HG03442 (cell line): ENCODE data around the gene GPR137B.

Experiments used
- ATAC-seq: cut with Tn5 transposase; IDR thresholded peaks from one replicate; pipeline ENCODE4 v1.9.1; 2021; ENCODE audit warnings: mild to moderate bottlenecking, moderate library complexity; ENCODE audit not compliant: unreplicated experiment

GPR137B gene

GRCh38 chr1:236114076-236114747 lies 28.1 kb upstream of the GPR137B start:
- ATAC-seq, result no peak

DNA sequence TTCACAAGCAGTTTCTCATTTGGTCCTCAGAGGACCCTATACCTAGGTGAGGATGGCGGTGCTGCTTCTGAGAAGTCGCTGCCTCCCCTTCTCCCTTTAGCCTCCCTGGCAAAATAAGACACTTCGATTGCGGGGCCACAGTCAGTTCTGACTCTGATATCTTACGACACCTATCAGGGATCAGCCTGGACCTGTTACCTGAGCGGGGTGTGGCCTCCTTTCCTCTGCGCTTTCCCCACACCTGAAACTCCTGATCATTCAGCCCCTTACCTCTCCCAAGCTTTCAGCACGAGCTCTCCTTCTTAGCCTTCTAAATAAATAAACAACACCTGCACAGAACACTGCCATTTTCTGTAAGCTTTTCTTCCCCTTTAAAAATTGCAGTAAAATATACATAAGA lies 24.6 kb upstream of the GPR137B start:
- ATAC-seq, result no peak

- ATAC-seq, result no peak
Observed at GRCh38 chr1:236119943-236120484, 22.3 kb upstream of the GPR137B start.

GRCh38 chr1:236120721-236121153 lies 21.6 kb upstream of the GPR137B start:
- no peak for ATAC-seq

DNA sequence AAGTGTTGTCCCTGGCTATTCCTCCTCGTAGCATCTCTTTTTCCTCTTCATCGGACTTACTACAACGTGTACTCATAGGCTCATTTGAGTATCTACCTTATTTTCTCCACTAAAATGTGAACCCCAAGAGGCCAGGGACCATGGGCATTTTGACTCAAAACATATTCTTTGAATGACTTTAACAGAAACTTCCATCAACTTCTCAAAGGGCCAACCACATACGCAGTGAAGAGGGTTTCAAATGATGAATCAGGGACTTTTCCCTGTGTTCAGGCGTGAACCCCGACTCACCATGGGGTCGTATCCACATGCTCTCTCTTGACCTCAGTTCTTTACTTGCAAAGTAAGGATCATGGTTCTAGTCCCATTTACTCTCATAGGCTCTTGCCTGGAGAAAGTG lies 20.2 kb upstream of the GPR137B start:
- peak; percentile 58 for ATAC-seq

- ATAC-seq, result peak; percentile 47
Observed at GRCh38 chr1:236123563-236123962, 18.8 kb upstream of the GPR137B start.

DNA sequence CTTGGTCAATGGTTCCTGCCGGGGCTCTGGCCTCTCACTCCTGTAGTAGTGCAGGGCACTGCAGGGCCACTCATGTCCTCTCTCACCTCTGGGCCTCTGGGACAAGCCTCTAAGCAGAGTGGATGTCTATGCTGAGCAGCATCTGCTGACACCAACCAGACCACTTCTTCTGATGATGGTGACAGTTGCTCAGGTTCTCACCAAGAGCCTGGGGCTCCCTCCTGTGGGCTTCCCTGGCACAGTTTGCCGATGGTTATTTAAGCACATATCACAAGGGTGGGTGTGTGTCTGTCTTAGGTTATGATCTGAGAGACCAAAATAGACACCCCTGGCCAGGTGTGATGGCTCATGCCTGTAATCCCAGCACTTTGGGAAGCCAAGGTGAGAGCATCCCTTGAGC lies 17.4 kb upstream of the GPR137B start:
- no peak for ATAC-seq

DNA sequence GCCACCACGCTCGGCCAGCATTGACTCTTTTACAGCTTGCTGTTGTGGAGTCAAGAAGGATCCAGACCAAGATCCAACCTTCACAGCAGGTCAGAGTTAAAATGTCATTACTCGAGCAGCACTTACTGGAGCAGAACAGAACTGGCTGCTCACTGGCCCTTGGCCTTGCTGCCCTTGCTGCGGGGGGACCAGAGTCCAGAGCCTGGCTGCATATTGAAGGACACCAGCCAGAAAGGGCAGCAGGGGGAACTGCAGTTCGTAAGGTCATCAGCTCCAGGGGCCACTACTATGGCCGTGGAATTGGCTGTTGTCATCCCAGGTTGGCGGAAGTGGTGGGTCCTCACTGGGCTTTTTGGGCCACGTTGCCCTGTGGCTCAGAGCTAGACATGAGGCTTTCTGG lies 15.3 kb upstream of the GPR137B start:
- ATAC-seq, result no peak

GRCh38 chr1:236128646-236129178 lies 13.6 kb upstream of the GPR137B start:
- ATAC-seq, result no peak

DNA sequence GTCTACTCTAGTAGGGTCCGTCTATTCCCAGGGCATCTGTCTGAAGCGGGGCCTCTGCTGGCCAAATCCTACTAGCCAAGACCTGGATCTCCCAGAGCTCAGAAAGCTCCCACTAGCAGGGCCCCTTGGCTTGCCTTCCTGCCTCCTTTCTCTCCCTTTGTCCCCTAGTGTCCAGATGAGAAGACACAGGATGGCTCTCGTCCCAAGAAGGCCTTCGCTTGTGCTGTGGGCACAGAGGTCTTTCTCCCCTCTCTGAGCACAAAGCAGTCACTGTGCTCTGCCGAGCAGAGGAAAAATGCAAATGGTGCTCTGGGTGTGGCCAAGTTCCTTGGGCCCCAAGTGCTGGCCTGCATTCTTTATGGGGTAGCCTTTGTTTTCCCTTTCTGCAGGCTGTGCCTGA lies 13.0 kb upstream of the GPR137B start:
- ATAC-seq, result no peak

DNA sequence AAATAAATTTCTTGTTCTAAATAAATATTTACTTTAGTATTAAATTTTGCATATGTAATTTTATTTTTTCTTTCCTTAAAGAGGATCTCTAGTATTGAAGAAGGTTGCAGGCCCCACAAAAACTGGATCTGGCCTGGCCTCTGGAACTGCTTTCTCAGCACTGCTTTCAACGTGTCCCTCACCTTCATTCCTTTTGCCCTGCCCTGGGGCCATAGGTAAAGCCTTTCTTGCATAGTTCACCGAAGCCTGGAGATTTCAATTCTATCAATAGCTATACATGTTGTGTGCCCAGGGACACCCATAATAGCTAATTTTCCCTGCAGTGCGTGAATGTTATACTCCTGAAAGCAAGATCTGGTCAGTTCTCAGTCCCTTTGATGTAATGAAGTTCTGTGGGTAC lies 12.0 kb upstream of the GPR137B start:
- ATAC-seq, result no peak

DNA sequence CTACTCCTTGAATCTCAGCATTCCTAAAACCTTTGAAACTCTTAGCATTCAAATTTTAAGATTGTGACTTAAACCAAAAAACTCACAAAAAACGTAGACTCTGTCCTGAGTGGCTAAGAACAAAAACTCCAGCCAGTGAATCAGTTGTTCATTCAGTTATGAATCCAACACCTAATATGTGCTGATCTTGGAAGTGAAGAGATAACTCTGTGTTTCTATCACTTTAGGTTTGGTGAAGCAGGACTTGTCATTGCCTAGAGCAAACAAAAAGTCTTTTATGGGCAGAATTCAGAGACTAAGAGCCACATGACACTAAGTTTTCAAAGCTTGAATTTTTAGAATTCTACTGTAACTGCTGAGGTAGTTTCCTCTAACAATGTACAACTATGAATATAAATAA lies 10.4 kb upstream of the GPR137B start:
- ATAC-seq, result no peak

- ATAC-seq, result no peak
Observed at GRCh38 chr1:236132420-236133046, 9.8 kb upstream of the GPR137B start.

DNA sequence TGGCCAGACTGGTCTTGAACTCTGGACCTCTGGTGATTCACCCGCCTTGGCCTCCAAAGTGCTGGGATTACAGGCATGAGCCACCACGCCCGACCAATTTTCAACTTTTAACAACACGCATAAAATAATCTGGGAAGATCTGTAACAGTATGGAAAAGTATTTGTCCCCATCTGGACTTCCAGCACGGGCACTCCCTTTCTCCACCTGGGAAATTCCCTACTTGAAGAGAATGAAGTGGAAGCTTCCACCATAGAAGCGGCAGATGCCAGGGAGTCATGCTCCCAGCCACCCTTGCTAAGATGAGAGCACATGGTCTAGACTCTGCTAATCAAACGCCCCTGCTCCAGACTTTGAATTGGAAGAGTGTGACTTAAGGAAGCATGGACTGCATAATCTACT lies 9.0 kb upstream of the GPR137B start:
- ATAC-seq, result no peak

DNA sequence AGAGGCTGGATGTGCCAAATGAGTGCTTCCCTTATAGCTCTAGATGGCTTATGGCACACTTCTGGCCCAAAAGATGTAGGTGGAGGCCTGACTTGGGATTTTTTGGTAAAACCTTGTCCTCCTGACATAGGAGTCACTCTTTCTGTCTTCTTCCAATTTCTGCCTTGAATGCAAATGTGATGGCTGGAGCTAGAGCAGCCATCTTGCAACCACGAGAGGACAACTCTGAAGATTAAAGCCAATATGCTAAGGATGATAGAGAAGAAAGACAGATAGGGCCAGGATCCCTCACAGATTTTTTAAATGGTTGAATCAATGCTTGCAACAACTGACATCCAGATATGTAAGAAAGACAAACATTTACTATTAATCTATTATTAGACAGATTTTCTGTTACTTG lies 8.5 kb upstream of the GPR137B start:
- no peak for ATAC-seq

DNA sequence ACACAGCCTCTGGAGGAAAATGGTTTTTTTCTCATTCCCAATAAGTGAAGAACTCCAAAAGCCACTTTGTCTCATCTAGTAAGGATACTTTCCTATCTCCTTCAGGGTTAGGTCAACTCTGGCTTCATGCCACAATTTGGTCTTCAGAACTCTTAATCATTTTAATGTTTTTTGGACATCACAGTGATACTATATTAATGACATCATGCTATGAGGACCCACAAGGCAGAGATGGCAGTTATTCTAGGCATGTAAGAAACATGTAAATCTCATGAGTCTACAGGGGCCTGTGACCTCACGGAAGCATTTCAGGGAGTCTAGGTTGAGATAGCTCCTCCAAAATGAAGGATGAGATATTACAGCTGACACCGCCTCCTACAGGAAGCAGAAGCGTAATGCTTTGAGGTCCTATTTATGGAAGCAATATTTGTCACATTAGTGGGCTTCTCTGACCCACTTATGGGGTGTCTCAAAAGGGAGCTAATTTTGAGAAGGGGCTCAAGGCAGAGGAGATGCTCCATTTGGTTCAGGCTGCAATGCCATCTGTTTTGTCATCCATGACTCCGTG lies 5.0 kb upstream of the GPR137B start:
- ATAC-seq, result no peak

GRCh38 chr1:236139495-236139894 lies 2.8 kb upstream of the GPR137B start:
- ATAC-seq, result no peak

DNA sequence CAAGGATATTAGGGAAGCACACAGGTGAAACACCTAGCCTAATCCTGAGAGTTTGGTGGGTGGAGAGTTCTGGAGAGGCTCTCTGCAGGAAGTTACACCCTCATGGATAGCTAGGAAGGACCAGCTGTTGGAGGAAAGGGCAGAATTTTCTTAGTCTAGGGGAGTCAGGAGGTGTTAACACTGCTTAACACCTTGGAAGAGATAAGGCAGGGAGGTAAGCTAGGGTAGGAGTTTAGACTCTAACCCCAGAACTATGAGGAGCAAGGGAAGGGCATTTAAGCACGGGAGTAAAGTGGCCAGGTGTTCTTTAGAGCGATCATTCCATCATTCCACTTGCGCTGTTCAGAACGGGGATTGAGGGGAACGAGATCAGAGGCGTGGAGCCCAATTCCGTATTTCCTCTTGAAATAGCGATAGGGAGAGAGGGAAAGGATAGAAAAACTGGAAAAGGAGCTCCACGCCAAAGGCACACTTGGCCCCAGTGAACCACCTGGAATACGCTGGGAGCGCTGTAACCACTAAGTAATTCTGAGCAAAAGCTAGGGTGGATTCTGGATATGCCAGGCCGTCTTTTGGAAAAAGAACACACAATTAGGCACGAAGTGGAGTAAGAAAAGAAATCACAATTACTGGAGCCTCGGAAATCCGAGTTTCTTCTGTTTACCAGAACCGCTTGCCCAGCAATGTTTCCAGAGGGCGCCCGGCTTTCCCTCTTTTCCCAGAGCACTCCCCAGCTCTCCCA lies 1.5 kb upstream of the GPR137B start:
- no peak for ATAC-seq

DNA sequence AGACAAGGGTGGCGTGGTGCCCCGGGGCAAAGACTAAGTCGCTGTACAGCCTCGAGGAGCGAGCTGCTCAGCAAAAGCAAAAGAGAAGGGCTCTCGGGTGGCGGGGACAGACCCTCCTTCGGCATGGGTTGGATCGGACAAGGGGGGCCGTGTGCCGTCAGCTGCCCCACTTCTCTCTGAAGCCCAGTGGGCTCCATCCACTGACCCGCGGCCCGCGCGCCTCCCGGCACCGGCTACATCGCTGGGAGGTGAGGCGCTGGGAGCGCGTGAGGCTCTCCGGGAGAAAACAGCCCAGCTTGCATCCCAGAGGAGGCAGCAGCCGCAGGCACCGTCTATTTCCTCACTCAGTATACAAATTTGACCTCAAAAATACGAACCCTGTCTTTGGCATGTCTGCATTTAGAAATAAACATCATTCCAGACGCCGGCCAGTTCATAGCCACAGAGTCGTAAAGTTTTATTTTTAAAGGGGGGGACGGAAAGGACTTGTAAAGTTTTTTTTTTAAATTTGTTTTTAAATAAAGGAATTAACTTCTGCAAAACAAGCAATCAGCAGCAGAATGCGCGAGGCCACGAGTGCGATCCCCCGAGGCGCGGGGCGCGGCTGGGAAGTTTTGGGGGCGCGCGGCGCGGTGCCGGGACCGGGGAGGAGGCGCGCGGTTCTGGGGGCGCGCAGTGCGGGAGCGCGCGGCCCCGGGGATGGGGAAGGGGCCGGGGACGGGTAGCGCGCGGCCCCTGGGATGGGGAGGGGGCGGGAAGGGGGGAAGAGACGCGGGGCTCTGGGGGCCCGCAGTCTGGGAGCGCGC lies 689 bp upstream of the GPR137B start:
- ATAC-seq, result peak; percentile 23
